HG03095 (cell line): ENCODE measurements around the gene PAX7.
"Not testable (repeated sequence)": the region's sequence is repeated elsewhere in the genome, so short reads cannot be mapped to it uniquely, and the experiment has no call there.

Source experiments
- ATAC-seq: cut with Tn5 transposase; IDR thresholded peaks from one replicate; pipeline ENCODE4 v1.9.1; 2021; ENCODE audit warnings: moderate library complexity; ENCODE audit not compliant: unreplicated experiment

The PAX7 gene

DNA sequence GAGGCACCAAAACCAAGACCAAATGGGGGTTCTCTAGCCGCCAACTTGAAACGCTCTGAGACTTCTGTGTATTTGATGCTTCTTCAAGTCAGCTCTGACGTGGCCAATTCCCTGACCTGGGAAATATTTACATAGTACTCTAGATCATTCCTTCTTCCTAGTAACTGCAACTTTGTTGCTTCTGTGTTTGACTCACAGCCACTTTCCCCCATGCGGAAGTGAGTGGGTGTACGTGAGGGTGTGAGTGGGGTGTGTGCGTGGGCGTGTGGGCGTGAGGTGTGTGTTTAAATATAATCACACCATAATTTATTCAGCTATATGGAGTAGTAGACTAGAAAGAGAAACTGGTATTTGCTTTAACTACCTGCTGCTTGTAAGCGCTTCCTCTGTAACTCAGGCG lies 117.8 kb downstream of the PAX7 start:
- ATAC-seq, result no peak

DNA sequence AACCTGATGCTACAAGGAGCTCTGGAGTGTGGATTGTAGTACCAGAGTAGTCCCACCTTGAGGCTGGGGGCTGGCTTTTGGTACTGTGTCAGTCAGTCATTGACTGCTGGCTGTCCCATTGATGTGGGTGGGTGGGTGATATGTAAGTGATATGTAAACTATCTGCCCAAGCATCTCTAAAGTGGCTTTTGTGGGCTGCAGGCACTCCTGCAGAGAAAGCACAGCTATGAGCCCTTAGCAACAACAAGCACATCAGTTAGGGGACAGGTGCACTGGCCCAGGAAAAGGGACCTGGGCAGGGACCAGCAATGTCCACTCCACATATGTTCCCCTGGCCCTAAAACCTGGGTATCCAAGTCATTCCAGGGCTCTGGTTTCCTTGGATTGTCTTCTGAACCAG lies 118.9 kb downstream of the PAX7 start:
- no peak for ATAC-seq

DNA sequence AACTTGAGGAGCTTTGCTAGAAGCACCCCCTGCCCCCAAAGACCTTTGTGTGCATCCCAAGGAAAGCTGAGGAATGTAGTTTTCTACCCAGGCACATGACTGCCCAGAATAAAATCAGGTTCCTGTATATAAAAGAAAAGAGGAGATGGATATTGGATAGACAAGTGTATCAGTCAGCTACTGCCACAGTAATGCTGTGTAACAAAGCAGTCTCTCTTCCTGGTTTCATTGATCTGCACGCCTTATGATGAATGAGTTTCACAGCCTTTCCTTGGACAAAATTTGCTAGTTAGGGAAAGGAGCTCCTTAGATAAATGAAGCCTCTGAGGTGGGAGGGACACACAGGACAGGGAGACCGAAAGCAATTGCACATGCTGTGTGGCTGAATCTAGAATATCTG lies 120.0 kb downstream of the PAX7 start:
- no peak for ATAC-seq

DNA sequence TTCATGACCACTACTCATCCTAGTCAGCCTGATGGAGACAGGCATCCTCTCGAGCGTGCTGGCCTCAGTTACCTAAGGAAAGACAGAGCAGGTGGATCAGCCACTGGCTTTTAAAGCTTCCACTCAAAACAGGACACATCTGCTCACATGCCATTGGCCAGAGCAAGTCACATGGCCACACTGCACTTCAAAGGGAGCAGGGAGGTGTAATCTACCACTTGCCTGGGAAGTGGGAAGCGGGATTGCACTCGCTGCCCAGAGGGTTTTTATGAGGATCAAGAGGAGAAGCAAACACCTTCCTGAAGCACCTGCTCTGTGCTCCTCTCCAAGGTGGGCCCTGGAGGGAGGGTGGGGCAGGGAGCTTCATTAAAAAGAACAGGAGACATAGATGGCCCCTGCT lies 120.8 kb downstream of the PAX7 start:
- ATAC-seq, result no peak

DNA sequence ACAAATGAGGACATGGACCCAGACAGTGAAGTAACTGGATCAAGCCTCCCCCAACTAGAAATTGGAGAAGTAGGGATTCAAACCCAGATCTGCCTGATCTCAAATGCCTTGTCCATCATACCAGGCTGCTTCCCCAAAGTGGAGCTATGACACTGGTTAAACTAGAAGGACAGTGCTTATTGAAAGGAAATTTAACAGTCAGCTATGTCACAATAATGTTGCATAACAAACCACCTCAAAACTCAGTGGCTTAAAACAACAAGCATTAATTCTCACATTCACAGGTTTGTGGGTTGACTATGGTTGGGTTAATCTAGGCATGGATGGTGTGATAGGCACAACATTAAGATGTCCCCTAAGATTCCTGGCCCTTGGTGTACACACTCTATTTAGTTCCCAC lies 121.8 kb downstream of the PAX7 start:
- ATAC-seq, result no peak

DNA sequence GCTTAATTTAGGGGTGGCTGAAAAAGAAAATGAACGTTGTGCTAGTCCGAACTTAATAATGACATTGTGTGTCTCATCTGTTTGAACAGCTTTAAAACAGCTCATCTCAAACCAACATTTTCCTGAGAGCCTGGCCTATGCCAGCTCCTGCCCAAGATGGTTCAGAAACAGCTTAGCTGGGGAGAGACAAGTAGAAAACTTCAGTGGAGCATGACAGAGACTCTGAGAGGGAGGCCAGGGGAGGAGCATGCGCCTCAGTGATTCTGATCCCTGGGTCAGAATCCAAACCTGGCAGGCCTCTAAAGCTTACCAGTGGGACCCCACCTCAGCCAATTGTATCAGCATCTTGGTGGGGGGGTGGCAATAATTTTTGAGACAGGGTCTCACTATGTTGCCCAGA lies 129.5 kb downstream of the PAX7 start:
- ATAC-seq, result no peak

DNA sequence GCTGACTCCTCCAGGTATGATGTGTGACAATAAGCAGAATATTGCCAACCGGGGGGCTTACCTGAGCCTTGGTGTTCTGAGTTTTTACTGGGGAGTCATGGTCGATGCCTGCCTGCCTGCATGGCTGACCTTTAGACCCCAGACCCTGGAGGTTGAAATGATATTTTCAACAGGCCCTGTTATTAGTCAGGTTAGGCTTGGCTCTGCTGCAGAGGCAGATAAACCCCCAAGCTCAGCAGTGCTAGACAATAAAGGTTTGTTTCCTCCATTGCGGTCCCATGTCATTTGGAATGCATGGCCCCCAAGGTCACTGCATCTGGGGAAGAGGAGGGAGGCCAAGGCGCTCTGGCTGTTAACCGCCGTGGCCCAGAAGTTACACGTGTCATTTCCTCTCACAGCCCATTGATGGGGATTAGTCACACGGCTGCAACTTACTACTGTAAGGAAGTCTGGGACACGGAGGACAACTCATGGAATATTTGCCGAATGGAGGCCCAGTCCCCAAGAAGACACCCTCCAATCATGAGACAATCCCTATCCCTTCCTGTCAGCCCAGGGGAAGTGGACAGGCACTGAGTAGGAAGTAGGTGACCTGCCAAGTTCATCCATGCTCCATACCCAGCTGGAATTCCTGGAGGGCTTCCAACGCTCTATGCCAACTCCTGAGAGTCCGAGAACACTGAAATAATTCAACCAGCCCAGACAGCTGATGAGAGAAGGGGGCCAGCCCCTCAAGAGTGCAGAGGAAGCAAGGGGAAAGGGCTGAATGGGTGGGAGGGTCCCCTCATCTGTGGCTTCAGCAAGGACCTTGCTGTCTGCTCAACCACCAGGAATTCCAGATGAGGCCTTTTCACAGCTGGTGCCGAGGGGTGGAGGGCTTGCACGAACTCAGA lies 131.5 kb downstream of the PAX7 start:
- no peak for ATAC-seq

DNA sequence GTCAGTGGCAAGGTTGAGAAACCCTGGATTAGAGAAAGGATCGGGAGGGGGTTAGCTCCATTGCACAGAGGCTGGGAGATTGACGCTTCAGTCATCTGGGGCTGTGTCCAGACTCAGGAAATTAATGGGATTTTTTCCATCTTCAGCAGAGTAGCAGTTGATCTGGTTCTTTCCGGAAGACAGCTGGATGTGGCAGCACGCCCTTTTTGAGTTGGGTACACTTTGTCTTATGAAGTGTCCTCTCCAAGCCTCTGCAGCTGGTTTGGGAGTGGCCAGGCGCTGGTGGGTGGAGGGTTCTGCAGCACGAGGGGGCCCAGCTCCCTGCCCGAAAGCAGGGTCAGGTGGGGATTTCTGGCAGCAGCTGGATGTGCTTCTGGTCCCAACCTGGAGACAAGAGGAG lies 133.7 kb downstream of the PAX7 start:
- ATAC-seq, result no peak

DNA sequence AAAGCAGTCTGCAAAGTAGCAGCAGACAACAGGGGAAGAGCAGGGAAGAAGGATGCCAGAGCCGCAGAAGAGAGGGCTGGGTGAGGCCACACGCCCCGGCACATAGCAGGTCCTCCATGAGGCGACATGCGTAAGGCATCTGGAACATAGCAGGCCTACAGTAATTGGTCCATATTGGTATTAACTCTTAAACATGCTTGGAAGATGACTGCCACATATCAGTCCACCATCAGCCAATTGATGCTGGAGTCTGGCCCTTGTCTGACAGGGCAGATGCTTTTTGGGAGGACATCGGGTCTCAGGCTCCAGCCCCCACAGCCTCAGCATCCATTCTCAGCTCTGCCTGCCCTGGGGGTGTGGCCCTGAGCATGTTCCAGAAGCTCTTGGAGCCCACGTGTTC lies 135.1 kb downstream of the PAX7 start:
- no peak for ATAC-seq

DNA sequence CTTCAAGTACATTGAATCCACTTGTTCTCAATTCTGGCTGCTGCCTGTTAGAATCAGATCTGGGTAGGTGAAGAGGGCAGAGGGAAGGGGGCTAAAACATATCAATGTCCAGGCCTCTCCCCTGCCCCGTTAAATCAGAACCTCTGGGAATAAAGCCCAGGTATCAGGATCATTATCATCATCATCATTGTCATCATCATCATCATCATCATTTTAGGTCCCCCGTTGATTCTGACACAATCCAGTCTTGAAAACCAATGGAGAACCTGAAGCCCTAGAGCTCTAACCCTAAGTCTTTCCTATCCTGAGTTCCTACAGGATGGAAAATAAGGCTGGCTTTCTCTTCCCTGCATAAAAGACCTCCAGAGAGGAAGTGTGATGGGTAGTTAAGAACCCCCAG lies 135.7 kb downstream of the PAX7 start:
- ATAC-seq, result no peak

DNA sequence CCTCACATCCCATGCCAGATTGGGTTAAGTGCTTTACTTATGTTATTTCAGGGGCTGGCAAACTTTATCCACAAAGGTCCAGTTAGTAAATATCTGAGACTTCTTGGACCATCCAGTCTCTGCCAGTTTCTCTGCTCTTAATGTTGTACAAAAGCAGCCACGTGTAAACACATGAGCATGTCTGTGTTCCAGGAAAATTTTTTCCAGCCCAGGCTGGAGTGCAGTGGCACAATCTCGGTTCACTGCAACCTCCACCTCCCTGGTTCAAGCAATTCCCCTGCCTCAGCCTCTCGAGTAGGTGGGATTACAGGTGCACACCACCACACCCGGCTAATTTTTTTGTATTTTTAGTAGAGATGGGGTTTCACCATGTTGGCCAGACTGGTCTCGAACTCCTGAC lies 136.9 kb downstream of the PAX7 start:
- ATAC-seq, result not testable (repeated sequence)

DNA sequence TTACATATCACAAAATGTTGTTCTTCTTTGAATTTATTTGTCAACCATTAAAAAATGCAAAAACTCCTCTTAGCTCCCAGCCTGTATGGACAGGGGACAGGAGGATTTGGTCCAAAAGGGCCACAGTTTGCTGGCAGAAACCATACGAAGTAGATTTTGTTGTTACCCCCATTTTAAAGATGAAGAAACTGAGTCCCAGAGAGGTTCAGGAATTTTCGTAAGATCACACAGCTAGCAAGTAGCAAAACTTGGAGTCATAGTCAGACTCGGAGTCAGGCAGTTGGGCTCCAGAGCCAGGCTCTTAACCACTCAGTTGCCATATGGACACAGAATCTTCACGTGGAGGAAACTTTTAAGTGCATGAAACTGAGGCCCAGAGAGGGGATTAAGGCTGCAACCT lies 137.4 kb downstream of the PAX7 start:
- no peak for ATAC-seq

DNA sequence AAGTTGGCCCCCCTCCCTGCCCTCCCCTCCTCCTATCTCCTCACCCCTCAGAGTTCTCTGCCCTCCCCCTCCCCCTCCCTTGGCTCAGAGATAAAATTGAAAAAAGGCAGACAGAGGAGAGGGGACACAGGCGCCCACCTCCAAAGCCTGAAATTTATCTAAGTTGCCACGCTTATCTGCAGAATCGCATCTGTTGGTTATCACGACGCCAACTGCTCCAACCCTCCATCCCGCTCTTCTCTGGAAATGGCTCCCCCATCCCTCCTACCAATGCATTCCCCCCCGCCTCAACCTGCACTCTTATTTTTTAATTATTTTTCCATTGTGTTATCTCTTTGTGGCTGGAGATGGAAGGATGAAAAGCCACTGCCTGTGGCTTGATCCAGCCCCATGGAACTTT lies 138.5 kb downstream of the PAX7 start:
- ATAC-seq, result no peak

DNA sequence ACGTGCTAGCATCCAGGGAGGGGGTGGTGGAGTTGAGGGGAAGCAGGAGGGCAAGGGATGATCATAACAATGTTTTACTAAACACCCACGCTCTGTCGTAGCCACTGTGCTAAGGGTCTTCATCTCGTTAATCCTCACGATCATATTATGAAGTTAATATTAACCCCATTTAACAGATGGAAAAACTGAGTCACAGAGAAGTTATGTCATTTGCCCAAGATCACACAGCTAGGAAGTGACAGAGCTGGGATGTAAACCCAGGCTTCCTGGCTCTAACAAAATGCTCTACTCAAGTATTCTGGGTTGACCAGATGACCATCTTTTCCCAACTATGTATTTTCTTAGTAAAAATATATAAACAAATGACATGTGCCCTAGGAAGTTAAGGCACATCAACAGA lies 140.2 kb downstream of the PAX7 start:
- no peak for ATAC-seq

DNA sequence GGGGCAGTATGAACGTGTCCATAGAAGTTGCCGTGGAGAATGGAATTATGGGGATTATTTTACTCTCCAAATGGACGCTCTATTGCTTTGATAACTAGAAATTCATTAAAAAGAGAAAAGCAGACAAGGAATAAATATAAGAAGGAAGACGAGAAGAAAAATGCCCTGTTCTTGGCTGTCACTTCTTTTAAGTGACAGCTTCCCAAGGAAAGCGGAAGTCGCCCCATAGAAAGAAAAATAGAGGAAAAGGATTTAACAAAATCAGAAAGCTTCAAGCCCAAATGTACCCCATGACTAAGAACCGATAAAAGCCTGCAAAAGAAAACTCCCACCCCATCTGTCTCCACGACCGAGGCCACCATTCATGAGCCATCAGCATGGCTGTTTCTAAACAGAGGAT lies 143.1 kb downstream of the PAX7 start:
- ATAC-seq, result no peak

DNA sequence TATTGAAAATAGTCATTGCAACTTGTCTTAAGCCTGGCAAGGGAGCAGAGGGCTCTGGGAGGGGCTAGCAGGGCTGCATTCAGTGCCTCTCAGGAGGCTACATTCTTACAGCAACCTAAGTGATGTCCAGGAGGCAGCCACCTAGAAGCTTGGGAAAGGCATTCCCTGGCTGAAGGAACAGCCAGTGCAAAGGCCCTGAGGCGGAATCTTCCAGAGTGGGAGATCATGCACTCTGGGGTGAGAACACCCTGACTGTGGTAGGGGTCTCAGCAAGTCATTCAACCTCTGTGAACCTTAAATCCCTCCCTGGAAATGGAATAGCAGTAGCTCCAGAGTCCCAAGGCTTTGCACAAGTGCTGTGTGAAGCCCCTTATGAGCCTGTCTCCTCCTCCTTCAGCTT lies 144.7 kb downstream of the PAX7 start:
- no peak for ATAC-seq

DNA sequence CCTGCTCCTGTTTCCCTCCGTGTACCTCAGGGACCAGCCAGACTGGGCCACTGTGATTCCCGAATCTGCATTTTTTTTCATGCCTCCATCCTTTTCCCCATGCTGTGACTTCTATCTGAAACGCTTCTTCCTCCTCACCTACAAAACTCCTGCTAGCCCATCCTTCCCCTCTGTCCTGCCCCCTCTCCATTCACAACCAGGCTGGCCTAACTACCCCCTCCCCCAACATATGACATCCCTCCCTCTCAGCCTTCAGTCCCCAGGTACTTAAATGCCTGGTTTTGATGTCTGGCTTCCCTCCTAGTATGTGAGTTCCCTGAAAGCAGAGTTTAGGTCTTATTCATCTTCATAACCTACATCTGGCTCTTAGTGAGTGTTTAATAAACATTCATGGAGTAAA lies 146.1 kb downstream of the PAX7 start:
- no peak for ATAC-seq

DNA sequence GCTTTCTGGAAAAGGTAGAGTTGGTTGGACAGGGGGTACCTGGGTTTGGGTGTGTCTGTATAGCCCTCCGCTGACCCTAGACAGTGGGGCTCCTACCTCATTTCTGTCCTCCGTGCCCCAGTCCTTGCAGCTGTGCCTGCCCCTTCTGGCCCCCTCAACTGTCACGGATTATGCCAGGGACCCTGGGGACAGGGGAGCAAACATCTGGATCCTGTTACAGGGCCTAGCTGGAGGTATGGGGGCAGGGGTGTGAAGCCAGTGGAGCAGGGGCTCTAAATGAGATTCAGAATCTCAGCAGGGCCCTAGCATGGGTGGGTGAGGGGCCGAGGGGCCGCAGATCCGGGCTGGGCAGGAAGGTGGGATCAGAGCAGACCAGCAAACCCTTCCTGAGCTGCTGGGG lies 147.8 kb downstream of the PAX7 start:
- no peak for ATAC-seq

DNA sequence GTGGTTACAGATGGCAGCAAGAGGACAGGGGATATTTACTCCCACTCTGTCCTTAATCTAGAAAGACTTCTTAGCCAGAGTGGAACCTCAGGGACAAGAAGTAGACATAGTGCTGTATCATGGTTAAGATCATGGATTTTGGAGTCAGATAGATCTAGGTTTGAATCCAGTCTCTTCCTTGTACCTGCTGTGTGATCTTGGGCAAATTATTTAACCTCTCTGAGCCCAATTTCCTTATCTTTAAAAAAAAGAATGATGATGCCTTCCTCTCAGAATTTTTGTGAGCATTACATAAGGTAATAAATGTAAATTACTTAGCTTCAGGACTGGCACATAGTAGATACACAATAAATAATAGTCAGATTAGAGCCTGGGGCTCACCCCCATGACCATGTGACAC lies 150.4 kb downstream of the PAX7 start:
- no peak for ATAC-seq

DNA sequence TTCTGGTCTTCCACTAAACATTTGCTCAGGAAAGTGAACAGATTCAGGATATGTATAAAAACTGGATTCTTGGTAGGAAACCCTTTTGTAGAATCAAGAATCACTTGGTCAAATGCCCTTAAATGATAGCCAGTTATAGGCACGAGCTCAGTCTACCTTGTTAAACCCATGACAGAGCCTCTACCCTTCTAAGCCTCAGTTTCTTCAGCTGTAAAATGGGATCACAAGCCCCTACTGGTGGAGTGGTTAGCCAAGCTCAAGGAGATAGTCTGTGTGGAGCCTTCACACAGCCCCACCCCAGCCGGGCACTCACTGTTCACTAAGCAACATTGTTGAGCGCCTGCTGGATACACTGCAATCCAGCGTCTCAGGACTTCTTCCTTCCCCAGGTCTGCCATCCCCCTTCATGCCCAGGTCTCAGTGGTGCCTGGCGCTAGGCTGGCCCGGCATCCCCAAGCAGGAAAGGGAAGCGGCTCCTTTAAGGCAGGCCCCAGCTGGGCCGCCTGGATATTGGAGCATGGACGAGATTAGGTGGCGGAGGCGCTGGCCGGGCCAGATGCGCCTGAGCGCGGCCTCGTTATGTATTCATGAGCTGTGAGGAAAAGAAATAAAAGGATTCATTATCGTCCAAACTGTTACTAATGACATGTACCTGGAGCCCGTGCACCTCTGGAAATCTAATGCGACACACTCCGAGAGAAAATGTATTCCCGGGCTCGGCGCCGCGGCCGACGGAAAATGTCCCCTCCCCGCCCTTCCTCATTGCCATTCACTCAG lies 153.2 kb downstream of the PAX7 start:
- ATAC-seq, result no peak

DNA sequence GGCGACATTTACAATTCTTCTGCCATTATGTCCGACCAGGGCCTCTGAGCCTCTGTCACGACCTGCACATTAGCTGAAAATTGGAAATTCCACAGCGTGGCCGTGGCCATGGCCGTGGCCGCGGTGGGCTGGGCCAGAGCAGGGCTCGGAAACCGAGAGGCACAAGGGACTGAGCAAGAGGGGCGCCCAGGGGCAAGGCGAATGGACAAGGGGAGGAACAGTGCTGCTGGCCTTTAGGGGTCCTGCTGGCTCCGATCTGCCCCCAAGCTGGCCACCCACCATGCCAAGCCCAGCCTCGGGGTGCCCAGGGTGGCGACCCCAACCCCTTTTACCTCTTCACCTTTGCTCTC lies 153.8 kb downstream of the PAX7 start:
- ATAC-seq, result no peak

DNA sequence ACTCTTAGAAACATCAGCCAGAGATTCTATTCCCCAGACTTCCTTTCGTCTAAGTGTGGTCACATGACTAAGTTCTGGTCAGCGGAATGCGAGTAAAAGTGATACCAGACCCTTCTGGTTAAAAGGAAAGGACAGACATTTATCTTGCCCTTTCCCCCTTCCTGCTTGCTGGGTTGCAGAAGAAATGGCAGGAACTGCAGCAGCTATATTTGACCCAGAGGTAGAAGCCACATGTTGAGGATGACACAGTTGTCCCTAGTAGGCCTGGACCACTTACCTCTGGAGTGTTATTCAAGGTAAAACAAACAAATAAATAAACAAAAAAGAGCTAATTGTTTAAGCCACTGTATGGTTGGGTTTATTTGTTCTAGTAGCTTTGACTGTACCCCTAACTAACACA lies 155.5 kb downstream of the PAX7 start:
- no peak for ATAC-seq
